ENCODE results near the gene TTR. TPM values are rescaled to one million over a fixed set of nuclear protein-coding genes. Genes with fewer than 3 reads are reported as not detected.

TTR gene
- total and polyA plus RNA-seq, 2 of the 13 experiments (the other 11 are each of a cell fraction or from before 2014, with no cell fraction given): 91.3 to 496 TPM

- TF ChIP-seq RELA (CRISPR knock-in tag; IDR thresholded peaks at IDR 0.05) (no peak), ZNF232 (CRISPR knock-in tag; IDR thresholded peaks at IDR 0.05; ENCODE audit: borderline replicate concordance) (no peak), ZBTB21 (CRISPR knock-in tag; IDR thresholded peaks at IDR 0.05) (no peak), CHD4 (IDR thresholded peaks at IDR 0.05; ENCODE audit: borderline replicate concordance, low read length) (no peak), ZKSCAN5 (CRISPR knock-in tag; IDR thresholded peaks at IDR 0.05) (no peak)
Observed at GRCh38 chr18:31578126-31578525, 13.6 kb upstream of the TTR start (continued).

DNA sequence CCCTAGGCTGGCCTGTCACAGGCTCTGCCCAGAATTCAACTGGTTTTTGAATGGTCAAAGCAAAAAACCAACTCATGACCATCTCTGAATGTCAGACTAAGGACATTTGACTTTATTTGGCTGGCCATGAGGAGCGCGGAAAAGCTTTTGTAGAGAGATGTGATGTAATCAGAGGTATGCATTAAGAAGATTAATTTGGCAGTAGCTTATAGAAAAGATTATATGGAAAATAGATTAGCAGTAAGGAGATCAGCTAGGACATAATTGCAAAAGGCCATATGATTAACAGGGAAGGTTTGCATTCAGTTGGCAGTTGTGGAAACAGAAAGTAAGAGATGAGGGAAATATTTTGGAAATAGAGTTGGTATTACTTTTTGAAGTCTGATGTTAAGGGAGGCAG lies 12.3 kb upstream of the TTR start:
- Histone ChIP-seq H3K36me3 (replicated peaks in 1 of 2; ENCODE audit: control insufficient read depth in 1 of 2, insufficient read depth in 2 of 2, low read length in 2 of 2) (no peaks in the 10 kb centered on the region), H4K20me1 (ENCODE audit: insufficient read depth, low read length) (no peaks in the 10 kb centered on the region), H3K9ac (ENCODE audit: insufficient read depth, low read depth, low read length) (no peak overlapping the region), H3K27me3 (ENCODE audit: control insufficient read depth in 1 of 2, insufficient read depth in 2 of 2, low read length in 2 of 2) (no peaks in the 10 kb centered on the region), H3K27ac (ENCODE audit: extremely low read length, insufficient read depth, low read length) (no peak overlapping the region), H3K9me3 (ENCODE audit: low read length) (no peaks in the 10 kb centered on the region), H3K79me2 (ENCODE audit: insufficient read depth, low read length) (no peaks in the 10 kb centered on the region), H3K4me2 (ENCODE audit: low read depth, low read length) (no peak overlapping the region), H2AFZ (ENCODE audit: low read length) (no peak overlapping the region), H3K4me1 (ENCODE audit: insufficient read depth, low read length) (peaks cover 75% of the 10 kb centered on the region), H3K4me3 (replicated peaks in 1 of 3; ENCODE audit: insufficient read depth in 1 of 3, low read depth in 2 of 3, low read length in 3 of 3) (no peak overlapping the region)
- intact Hi-C loops (cut with micrococcal nuclease; ENCODE audit: unreplicated experiment): no loop called here
- FAIRE-seq (no peak), DNase-seq (ENCODE audit: low spot score) (no peak), ATAC-seq (no peak)
- POLR2A ChIA-PET: interaction anchor here (1.2 kb wide), 1 partner anchor 8 kb away, joined by 3 read pairs; no protein-coding TSS in a partner anchor
- TF ChIP-seq MED13 (CRISPR knock-in tag; IDR thresholded peaks at IDR 0.05): no peak
- TF ChIP-seq PTBP1 (IDR thresholded peaks at IDR 0.05; ENCODE audit: low read depth, low read length, poor library complexity, severe bottlenecking): no peak
- TF ChIP-seq, protein P1, sequence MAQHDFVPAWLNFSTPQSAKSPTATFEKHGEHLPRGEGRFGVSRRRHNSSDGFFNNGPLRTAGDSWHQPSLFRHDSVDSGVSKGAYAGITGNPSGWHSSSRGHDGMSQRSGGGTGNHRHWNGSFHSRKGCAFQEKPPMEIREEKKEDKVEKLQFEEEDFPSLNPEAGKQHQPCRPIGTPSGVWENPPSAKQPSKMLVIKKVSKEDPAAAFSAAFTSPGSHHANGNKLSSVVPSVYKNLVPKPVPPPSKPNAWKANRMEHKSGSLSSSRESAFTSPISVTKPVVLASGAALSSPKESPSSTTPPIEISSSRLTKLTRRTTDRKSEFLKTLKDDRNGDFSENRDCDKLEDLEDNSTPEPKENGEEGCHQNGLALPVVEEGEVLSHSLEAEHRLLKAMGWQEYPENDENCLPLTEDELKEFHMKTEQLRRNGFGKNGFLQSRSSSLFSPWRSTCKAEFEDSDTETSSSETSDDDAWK (CRISPR knock-in tag; IDR thresholded peaks at IDR 0.05): no peak
- TF ChIP-seq, protein P2, sequence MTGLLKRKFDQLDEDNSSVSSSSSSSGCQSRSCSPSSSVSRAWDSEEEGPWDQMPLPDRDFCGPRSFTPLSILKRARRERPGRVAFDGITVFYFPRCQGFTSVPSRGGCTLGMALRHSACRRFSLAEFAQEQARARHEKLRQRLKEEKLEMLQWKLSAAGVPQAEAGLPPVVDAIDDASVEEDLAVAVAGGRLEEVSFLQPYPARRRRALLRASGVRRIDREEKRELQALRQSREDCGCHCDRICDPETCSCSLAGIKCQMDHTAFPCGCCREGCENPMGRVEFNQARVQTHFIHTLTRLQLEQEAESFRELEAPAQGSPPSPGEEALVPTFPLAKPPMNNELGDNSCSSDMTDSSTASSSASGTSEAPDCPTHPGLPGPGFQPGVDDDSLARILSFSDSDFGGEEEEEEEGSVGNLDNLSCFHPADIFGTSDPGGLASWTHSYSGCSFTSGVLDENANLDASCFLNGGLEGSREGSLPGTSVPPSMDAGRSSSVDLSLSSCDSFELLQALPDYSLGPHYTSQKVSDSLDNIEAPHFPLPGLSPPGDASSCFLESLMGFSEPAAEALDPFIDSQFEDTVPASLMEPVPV (CRISPR knock-in tag; IDR thresholded peaks at IDR 0.05): no peak
- TF ChIP-seq ZNF335 (CRISPR knock-in tag; IDR thresholded peaks at IDR 0.05): no peak
- CTCF ChIA-PET (ENCODE audit: low intra/inter-chr PET ratio, low total read pairs): no interaction called here
- in situ Hi-C loops (cut with HindIII; ENCODE audit: extremely low pct_ligation_motif_present, low pct_unique_long_range_greater_than_20kb): no loop called here
- WGBS (ENCODE audit: low lambda C conversion rate): 99% methylated on average over 2 of the region's 2 CpGs
- BruUV-seq (replicated peaks): no TSS peak

All from HepG2 (cell line).